Astrocyte (in vitro differentiated cells and primary cell): Measurements from ENCODE around the gene EXOSC9.

Experiments used
- CTCF ChIP-seq: IDR thresholded peaks from 2 replicates; pipeline ENCODE4 v1.5.1; 2011; ENCODE audit warnings: low read depth, mild to moderate bottlenecking, inconsistent platforms, low read length, moderate library complexity; ENCODE audit not compliant: insufficient read depth
- EZH2 ChIP-seq: IDR thresholded peaks from 2 replicates; pipeline ENCODE4 v1.6.1; 2012; ENCODE audit warnings: mild to moderate bottlenecking, low read length, inconsistent platforms; ENCODE audit not compliant: insufficient read depth

- TF ChIP-seq CTCF (no peak), EZH2 (no peak)
Measured at GRCh38 chr4:121789455-121789854, 11.7 kb upstream of the EXOSC9 start.
